KMS-11 (cell line): Measurements from ENCODE around the gene PDE8B.

Experiments
- H2AFZ ChIP-seq: fragments of 200-600 bp; sonication (generic); 2 replicates; pipeline ENCODE4 v1.6.1; 2016; ENCODE audit warnings: antibody characterized with exemption, mixed run types, low read depth
- H3K27ac ChIP-seq: fragments of 200-600 bp; sonication (generic); 2 replicates; pipeline ENCODE4 v1.6.1; 2016; ENCODE audit warnings: mild to moderate bottlenecking, mixed run types
- H3K27me3 ChIP-seq: fragments of 200-600 bp; sonication (generic); 2 replicates; pipeline ENCODE4 v1.6.1; 2017; ENCODE audit warnings: mild to moderate bottlenecking, low read depth, mixed run types, moderate library complexity; ENCODE audit not compliant: insufficient read depth
- H3K36me3 ChIP-seq: fragments of 200-600 bp; sonication (generic); 2 replicates; pipeline ENCODE4 v1.6.1; 2017; ENCODE audit warnings: mild to moderate bottlenecking, mixed run types; ENCODE audit not compliant: insufficient read depth
- H3K4me1 ChIP-seq: fragments of 200-600 bp; sonication (generic); 2 replicates; pipeline ENCODE4 v1.6.1; 2016; ENCODE audit warnings: mild to moderate bottlenecking, low read depth, mixed run types; ENCODE audit not compliant: poor library complexity, severe bottlenecking
- H3K4me2 ChIP-seq: fragments of 200-600 bp; sonication (generic); 2 replicates; pipeline ENCODE4 v1.7.0; 2016; ENCODE audit warnings: mild to moderate bottlenecking, mixed run types
- H3K4me3 ChIP-seq: fragments of 200-600 bp; sonication (generic); IDR thresholded peaks from 2 replicates; pipeline ENCODE4 v1.6.1; 2017; ENCODE audit warnings: low read depth, low read length, mixed read lengths; ENCODE audit not compliant: insufficient read depth
- H3K79me2 ChIP-seq: fragments of 200-600 bp; sonication (generic); 2 replicates; pipeline ENCODE4 v1.6.1; 2016; ENCODE audit warnings: low read depth, mixed run types; ENCODE audit not compliant: insufficient read depth
- H3K9ac ChIP-seq: fragments of 200-600 bp; sonication (generic); 2 replicates; pipeline ENCODE4 v1.6.1; 2016; ENCODE audit warnings: mild to moderate bottlenecking, mixed run types
- H4K20me1 ChIP-seq: fragments of 200-600 bp; sonication (generic); 2 replicates; pipeline ENCODE4 v1.6.1; 2016; ENCODE audit warnings: mild to moderate bottlenecking, mixed run types; ENCODE audit not compliant: insufficient read depth
- CTCF ChIP-seq: fragments of 200-600 bp; sonication (generic); conservative IDR thresholded peaks from 2 replicates; pipeline ENCODE4 v1.6.1; 2017; ENCODE audit warnings: low read depth, mild to moderate bottlenecking, antibody characterized with exemption, low read length, moderate library complexity, mixed read lengths

PDE8B gene

DNA sequence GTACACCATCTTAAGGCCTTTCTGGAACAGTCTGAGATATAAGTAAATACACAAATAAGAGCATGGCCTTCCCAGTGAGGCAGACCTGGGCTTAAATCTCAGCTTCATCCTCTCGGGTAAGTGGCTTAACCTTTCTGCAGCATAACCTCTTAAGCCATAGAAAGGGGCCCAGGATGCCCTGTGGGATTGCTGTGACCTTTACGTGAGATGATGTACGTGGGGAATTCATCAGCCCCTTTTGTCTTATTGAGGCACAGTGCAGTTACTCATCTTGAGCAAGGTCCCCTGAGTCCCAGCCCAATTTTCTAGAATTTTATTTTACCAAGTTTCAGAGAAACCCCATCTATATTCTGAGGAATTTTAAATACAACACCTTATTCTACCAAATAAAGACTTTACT, 92.2 kb downstream of the PDE8B start:
- no peak overlapping the region for H2AFZ ChIP-seq
- no peak overlapping the region for H3K9ac ChIP-seq
- no peak overlapping the region for H3K27ac ChIP-seq
- no peaks in the 10 kb centered on the region for H3K36me3 ChIP-seq
- TF ChIP-seq CTCF, result no peak
- H3K79me2 ChIP-seq, result no peaks in the 10 kb centered on the region
- H3K4me2 ChIP-seq, result no peak overlapping the region
- no peak overlapping the region for H3K4me3 ChIP-seq
- H3K27me3 ChIP-seq, result no peaks in the 10 kb centered on the region
- H3K4me1 ChIP-seq, result no peaks in the 10 kb centered on the region
- no peaks in the 10 kb centered on the region for H4K20me1 ChIP-seq

- H3K36me3 ChIP-seq, result no peaks in the 10 kb centered on the region
- H3K4me2 ChIP-seq, result no peak overlapping the region
- TF ChIP-seq CTCF, result no peak
- H3K27me3 ChIP-seq, result no peaks in the 10 kb centered on the region
- H3K27ac ChIP-seq, result no peak overlapping the region
- H2AFZ ChIP-seq, result no peak overlapping the region
- H3K4me1 ChIP-seq, result no peaks in the 10 kb centered on the region
- H3K9ac ChIP-seq, result no peak overlapping the region
- H3K4me3 ChIP-seq, result no peak overlapping the region
- H3K79me2 ChIP-seq, result no peaks in the 10 kb centered on the region
- no peaks in the 10 kb centered on the region for H4K20me1 ChIP-seq
Observed at GRCh38 chr5:77304388-77304787, 93.9 kb downstream of the PDE8B start.

DNA sequence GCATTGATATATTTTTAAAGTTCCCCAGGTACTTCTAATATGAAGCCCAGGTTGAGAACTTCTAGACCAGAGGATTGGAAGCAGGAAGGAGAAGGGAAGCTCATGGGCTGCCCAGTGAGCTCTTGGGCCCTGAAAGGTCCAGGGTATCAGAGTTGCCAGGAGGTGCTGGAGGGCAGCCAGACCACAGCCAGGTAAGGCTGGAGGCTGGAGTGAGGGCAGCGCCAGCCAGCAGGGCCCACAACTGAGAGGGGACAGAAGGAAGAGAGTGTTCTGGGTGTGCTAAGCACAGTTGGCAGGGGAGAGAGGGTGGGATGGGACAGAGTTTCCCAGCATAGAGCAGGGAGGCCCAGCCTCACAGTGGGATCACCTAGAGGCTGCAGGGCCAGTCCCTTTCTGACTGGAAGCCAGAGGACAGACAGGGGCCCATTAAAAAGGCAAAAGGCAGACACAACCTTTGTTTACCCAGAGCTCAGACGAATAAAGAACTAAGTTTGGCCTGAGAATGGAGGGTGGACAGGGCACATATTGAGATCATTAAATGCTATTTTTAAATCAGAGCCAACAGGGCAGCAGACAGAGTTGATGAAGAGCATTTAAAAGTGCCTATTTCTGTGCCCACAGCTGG, 94.9 kb downstream of the PDE8B start:
- Histone ChIP-seq H3K4me3 (no peak overlapping the region), H3K4me2 (no peak overlapping the region), H3K27ac (no peak overlapping the region), H3K27me3 (no peaks in the 10 kb centered on the region), H3K79me2 (no peaks in the 10 kb centered on the region), H2AFZ (no peak overlapping the region), H3K9ac (no peak overlapping the region), H3K36me3 (no peaks in the 10 kb centered on the region), H3K4me1 (no peaks in the 10 kb centered on the region), H4K20me1 (no peaks in the 10 kb centered on the region)
- no peak for TF ChIP-seq CTCF

- no peak for TF ChIP-seq CTCF
- H3K79me2 ChIP-seq, result no peaks in the 10 kb centered on the region
- H2AFZ ChIP-seq, result no peak overlapping the region
Observed at GRCh38 chr5:77305956-77306355, 95.5 kb downstream of the PDE8B start.

More at GRCh38 chr5:77305956-77306355, 95.5 kb downstream of the PDE8B start:
- H3K4me2 ChIP-seq, result no peak overlapping the region
- no peaks in the 10 kb centered on the region for H4K20me1 ChIP-seq
- no peaks in the 10 kb centered on the region for H3K4me1 ChIP-seq
- no peak overlapping the region for H3K4me3 ChIP-seq
- no peak overlapping the region for H3K27ac ChIP-seq
- no peak overlapping the region for H3K9ac ChIP-seq
- H3K27me3 ChIP-seq, result no peaks in the 10 kb centered on the region
- no peaks in the 10 kb centered on the region for H3K36me3 ChIP-seq
